GM23338 (cell line): ENCODE results near the gene CCDC110. TPM values are rescaled to one million over a fixed set of nuclear protein-coding genes. Genes with fewer than 3 reads are reported as not detected.
A peak's percentile ranks its signal among the peaks of the same experiment; 100 is the strongest.

ENCODE experiments used
- ATAC-seq: fragments of 200-7000 bp; cut with Tn5 transposase; 3 replicates; pipeline ENCODE4 v1.9.1; 2020
- DNase-seq: peaks from one replicate; pipeline ENCODE4 v3.0.0-alpha.2; 2015; ENCODE audit warnings: low spot score
- H2AFZ ChIP-seq: fragments of 200-600 bp; sonication (generic); 2 replicates; pipeline ENCODE4 v1.8.0; 2016; ENCODE audit warnings: antibody characterized with exemption, mild to moderate bottlenecking, moderate library complexity
- H3F3A ChIP-seq: fragments of 200-600 bp; sonication (generic); replicated peaks from 2 replicates; pipeline ENCODE4 v1.8.0; 2017; ENCODE audit warnings: antibody characterized with exemption, mixed run types, low read depth
- H3K27ac ChIP-seq: fragments of 200-600 bp; sonication (generic); 2 replicates; pipeline ENCODE4 v1.6.1; 2016; ENCODE audit warnings: low read depth
- H3K27me3 ChIP-seq: fragments of 200-600 bp; sonication (generic); 2 replicates; pipeline ENCODE4 v1.8.0; 2016; ENCODE audit warnings: mild to moderate bottlenecking, mixed run types, moderate library complexity; ENCODE audit not compliant: insufficient read depth
- H3K36me3 ChIP-seq: fragments of 200-600 bp; sonication (generic); 2 replicates; pipeline ENCODE4 v1.8.0; 2016; ENCODE audit warnings: mild to moderate bottlenecking; ENCODE audit not compliant: insufficient read depth
- H3K4me1 ChIP-seq: fragments of 200-600 bp; sonication (generic); 2 replicates; pipeline ENCODE4 v1.8.0; 2016; ENCODE audit warnings: mild to moderate bottlenecking, moderate library complexity; ENCODE audit not compliant: insufficient read depth
- H3K4me2 ChIP-seq: fragments of 200-600 bp; sonication (generic); 2 replicates; pipeline ENCODE4 v1.7.1; 2017; ENCODE audit warnings: mixed run types
- H3K4me3 ChIP-seq: fragments of 200-600 bp; sonication (generic); 2 replicates; pipeline ENCODE4 v1.6.1; 2016; ENCODE audit warnings: mixed run types
- H3K79me2 ChIP-seq: fragments of 200-600 bp; sonication (generic); replicated peaks from 2 replicates; pipeline ENCODE4 v1.8.0; 2017; ENCODE audit warnings: mild to moderate bottlenecking; ENCODE audit not compliant: insufficient read depth
- H3K9me2 ChIP-seq: fragments of 200-600 bp; sonication (generic); 2 replicates; pipeline ENCODE4 v1.8.0; 2017; ENCODE audit not compliant: insufficient read depth
- H4K20me1 ChIP-seq: fragments of 200-600 bp; sonication (generic); replicated peaks from 2 replicates; pipeline ENCODE4 v1.8.0; 2017; ENCODE audit warnings: mild to moderate bottlenecking; ENCODE audit not compliant: insufficient read depth
- H3K27ac Mint-ChIP-seq: 2 replicates; pipeline ENCODE4 v1.8.0; 2020; ENCODE audit warnings: inconsistent platforms, mild to moderate bottlenecking, moderate library complexity, mixed read lengths
- H3K27me3 Mint-ChIP-seq: 3 replicates; pipeline ENCODE4 v1.8.0; 2022; ENCODE audit warnings: low read depth, mild to moderate bottlenecking, moderate library complexity, mixed read lengths, inconsistent platforms; ENCODE audit not compliant: insufficient read depth, poor library complexity
- H3K36me3 Mint-ChIP-seq: 3 replicates; pipeline ENCODE4 v1.8.0; 2021; ENCODE audit warnings: low read depth, mild to moderate bottlenecking, inconsistent platforms, moderate library complexity, mixed read lengths
- H3K4me1 Mint-ChIP-seq: 3 replicates; pipeline ENCODE4 v1.8.0; 2020; ENCODE audit warnings: mild to moderate bottlenecking, inconsistent platforms, mixed read lengths
- H3K4me3 Mint-ChIP-seq: 3 replicates; pipeline ENCODE4 v1.8.0; 2021; ENCODE audit warnings: moderate library complexity, mild to moderate bottlenecking, inconsistent platforms, mixed read lengths
- H3K9me3 Mint-ChIP-seq: 3 replicates; pipeline ENCODE4 v1.8.0; 2020; ENCODE audit warnings: moderate library complexity, mild to moderate bottlenecking, inconsistent platforms, mixed read lengths
- EZH2phosphoT487 ChIP-seq: fragments of 200-600 bp; sonication (generic); IDR thresholded peaks from one replicate; pipeline ENCODE4 v1.8.1; 2018; ENCODE audit warnings: antibody characterized with exemption; ENCODE audit not compliant: unreplicated experiment
- ZNF114 ChIP-seq: fragments of 250-450 bp; sonication (Bioruptor Pico); IDR thresholded peaks from 2 replicates; pipeline ENCODE4 v1.5.0; 2020; ENCODE audit warnings: mild to moderate bottlenecking, moderate library complexity
- ZNF331 ChIP-seq: fragments of 250-450 bp; sonication (Bioruptor Pico); IDR thresholded peaks from 2 replicates; pipeline ENCODE4 v1.5.0; 2020; ENCODE audit warnings: low read depth, mild to moderate bottlenecking, moderate library complexity
- polyA plus RNA-seq: library from polyadenylated mRNA; unstranded; fragments of >200 nt; fragmentation: Nextera tagmentation; extraction: Ambion mirVana; gene quantifications from 2 replicates; pipeline ENCODE4 v1.2.1, GENCODE V29; 2016
- total RNA-seq: library from RNA; depleted of rRNA; stranded (reverse); fragments of >200 nt; shearing (Covaris generic); gene quantifications from 2 replicates; pipeline ENCODE4 v1.2.3, GENCODE V29; 2014
- TF ChIP-seq, protein P1 (sequence below): fragments of 250-450 bp; sonication (Bioruptor Pico); IDR thresholded peaks from 2 replicates; pipeline ENCODE4 v1.5.0; 2020; ENCODE audit warnings: mild to moderate bottlenecking, moderate library complexity
- TF ChIP-seq, protein P2 (sequence below), 2 experiments: fragments of 200-600 bp in 1 of 2; sonication (generic) in 1 of 2; conservative IDR thresholded peaks; 2 replicates each; pipeline versions ENCODE4 v1.5.1 to v1.6.1; 2016 to 2017; ENCODE audit warnings: antibody characterized with exemption in 2 of 2, low read depth in 2 of 2, mild to moderate bottlenecking in 2 of 2, moderate library complexity in 1 of 2

The CCDC110 gene
- total and polyA plus RNA-seq, 2 experiments from 2014 or later = 5.4 to 6.7 TPM

DNA sequence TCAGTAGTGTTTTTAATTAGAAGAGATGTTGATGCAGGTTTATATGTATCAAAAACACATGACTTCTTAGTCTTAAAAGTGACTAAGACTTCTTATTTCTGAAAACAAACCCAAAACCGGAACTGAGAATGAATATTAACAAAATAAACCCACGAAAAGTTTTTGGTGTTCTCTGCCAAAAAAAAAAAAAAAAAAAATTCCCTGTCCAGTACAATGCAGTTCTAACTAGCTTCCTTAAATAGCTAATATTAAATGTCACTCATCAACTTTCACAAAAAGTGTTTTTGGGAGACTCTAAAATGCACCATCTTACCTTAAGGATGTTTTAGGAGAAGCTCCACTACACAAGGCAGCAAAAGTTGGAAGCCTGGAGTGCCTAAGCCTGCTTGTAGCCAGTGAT, 72.9 kb downstream of the CCDC110 start (continued):
- TF ChIP-seq, protein P1, sequence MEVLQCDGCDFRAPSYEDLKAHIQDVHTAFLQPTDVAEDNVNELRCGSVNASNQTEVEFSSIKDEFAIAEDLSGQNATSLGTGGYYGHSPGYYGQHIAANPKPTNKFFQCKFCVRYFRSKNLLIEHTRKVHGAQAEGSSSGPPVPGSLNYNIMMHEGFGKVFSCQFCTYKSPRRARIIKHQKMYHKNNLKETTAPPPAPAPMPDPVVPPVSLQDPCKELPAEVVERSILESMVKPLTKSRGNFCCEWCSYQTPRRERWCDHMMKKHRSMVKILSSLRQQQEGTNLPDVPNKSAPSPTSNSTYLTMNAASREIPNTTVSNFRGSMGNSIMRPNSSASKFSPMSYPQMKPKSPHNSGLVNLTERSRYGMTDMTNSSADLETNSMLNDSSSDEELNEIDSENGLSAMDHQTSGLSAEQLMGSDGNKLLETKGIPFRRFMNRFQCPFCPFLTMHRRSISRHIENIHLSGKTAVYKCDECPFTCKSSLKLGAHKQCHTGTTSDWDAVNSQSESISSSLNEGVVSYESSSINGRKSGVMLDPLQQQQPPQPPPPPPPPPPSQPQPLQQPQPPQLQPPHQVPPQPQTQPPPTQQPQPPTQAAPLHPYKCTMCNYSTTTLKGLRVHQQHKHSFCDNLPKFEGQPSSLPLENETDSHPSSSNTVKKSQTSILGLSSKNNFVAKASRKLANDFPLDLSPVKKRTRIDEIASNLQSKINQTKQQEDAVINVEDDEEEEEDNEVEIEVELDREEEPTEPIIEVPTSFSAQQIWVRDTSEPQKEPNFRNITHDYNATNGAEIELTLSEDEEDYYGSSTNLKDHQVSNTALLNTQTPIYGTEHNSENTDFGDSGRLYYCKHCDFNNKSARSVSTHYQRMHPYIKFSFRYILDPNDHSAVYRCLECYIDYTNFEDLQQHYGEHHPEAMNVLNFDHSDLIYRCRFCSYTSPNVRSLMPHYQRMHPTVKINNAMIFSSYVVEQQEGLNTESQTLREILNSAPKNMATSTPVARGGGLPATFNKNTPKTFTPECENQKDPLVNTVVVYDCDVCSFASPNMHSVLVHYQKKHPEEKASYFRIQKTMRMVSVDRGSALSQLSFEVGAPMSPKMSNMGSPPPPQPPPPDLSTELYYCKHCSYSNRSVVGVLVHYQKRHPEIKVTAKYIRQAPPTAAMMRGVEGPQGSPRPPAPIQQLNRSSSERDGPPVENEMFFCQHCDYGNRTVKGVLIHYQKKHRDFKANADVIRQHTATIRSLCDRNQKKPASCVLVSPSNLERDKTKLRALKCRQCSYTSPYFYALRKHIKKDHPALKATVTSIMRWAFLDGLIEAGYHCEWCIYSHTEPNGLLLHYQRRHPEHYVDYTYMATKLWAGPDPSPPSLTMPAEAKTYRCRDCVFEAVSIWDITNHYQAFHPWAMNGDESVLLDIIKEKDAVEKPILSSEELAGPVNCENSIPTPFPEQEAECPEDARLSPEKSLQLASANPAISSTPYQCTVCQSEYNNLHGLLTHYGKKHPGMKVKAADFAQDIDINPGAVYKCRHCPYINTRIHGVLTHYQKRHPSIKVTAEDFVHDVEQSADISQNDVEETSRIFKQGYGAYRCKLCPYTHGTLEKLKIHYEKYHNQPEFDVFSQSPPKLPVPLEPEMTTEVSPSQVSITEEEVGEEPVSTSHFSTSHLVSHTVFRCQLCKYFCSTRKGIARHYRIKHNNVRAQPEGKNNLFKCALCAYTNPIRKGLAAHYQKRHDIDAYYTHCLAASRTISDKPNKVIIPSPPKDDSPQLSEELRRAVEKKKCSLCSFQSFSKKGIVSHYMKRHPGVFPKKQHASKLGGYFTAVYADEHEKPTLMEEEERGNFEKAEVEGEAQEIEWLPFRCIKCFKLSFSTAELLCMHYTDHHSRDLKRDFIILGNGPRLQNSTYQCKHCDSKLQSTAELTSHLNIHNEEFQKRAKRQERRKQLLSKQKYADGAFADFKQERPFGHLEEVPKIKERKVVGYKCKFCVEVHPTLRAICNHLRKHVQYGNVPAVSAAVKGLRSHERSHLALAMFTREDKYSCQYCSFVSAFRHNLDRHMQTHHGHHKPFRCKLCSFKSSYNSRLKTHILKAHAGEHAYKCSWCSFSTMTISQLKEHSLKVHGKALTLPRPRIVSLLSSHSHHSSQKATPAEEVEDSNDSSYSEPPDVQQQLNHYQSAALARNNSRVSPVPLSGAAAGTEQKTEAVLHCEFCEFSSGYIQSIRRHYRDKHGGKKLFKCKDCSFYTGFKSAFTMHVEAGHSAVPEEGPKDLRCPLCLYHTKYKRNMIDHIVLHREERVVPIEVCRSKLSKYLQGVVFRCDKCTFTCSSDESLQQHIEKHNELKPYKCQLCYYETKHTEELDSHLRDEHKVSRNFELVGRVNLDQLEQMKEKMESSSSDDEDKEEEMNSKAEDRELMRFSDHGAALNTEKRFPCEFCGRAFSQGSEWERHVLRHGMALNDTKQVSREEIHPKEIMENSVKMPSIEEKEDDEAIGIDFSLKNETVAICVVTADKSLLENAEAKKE (CRISPR knock-in tag) = no peak
- TF ChIP-seq ZNF114 (CRISPR knock-in tag) (no peak), ZNF331 (CRISPR knock-in tag) (no peak), EZH2phosphoT487 (no peak)
- TF ChIP-seq, protein P2, sequence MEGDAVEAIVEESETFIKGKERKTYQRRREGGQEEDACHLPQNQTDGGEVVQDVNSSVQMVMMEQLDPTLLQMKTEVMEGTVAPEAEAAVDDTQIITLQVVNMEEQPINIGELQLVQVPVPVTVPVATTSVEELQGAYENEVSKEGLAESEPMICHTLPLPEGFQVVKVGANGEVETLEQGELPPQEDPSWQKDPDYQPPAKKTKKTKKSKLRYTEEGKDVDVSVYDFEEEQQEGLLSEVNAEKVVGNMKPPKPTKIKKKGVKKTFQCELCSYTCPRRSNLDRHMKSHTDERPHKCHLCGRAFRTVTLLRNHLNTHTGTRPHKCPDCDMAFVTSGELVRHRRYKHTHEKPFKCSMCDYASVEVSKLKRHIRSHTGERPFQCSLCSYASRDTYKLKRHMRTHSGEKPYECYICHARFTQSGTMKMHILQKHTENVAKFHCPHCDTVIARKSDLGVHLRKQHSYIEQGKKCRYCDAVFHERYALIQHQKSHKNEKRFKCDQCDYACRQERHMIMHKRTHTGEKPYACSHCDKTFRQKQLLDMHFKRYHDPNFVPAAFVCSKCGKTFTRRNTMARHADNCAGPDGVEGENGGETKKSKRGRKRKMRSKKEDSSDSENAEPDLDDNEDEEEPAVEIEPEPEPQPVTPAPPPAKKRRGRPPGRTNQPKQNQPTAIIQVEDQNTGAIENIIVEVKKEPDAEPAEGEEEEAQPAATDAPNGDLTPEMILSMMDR (conservative IDR thresholded peaks at IDR 0.05; ENCODE audit: low read depth in 2 of 2) = no peak

DNA sequence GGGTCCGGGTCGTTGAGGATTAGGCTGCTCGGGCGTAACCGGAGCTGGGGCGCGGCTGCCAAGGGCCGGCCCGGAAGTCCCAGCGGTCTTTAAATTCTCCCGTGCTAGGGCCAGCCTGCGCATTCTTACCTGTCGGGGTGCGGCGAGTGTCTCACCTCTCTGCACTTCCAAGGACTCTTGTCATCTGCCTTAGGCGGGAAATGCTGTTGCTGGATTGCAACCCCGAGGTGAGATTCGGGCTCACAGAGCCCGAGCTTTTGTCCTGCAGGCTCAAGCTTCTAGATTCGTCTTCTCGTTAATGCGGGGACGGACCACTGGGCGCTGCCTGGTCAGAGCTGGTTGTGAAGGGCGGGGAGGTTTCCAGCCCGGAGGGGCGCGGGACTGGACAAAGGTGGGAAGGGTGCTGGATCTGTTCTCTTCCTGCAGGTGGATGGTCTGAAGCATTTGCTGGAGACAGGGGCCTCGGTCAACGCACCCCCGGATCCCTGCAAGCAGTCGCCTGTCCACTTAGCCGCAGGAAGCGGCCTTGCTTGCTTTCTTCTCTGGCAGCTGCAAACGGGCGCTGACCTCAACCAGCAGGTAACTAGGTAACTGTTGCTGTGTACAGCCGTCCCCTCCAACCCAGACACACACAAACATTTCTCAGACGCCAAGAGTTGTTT, 74.7 kb downstream of the CCDC110 start, which contains the start of gene ANKRD37:
Gene ANKRD37, plus strand, starts transcription at position 118 of the 662 bp plus-strand sequence. Its CDS starts 83 bp downstream, at position 201.
- peaks cover 5% of the 10 kb centered on the region; the same call in 2 of the 3 replicates for H3K9me3 Mint-ChIP-seq
- peak; percentile 93 for DNase-seq
- Histone ChIP-seq H3K4me1 (no peaks in the 10 kb centered on the region; the same call in 1 of the 2 replicates), H3K27ac (peak within 1 kb of the TSS; percentile 64; the same call in 1 of the 2 replicates), H4K20me1 (no peaks in the 10 kb centered on the region), H3K4me3 (peak within 1 kb of the TSS; percentile 71), H3K36me3 (no peaks in the 10 kb centered on the region), H3K9me2 (no peaks in the 10 kb centered on the region), H3K79me2 (no peaks in the 10 kb centered on the region), H3K27me3 (peaks cover 9% of the 10 kb centered on the region), H2AFZ (peak within 1 kb of the TSS; percentile 88), H3K4me2 (peak within 1 kb of the TSS; percentile 94), H3F3A (peaks cover 4% of the 10 kb centered on the region; the same call in 1 of the 2 replicates)
- peak; percentile 44 for ATAC-seq
- peak within 1 kb of the TSS; percentile 83 for H3K4me3 Mint-ChIP-seq
- peaks cover 2% of the 10 kb centered on the region for H3K27me3 Mint-ChIP-seq
- H3K27ac Mint-ChIP-seq = peak within 1 kb of the TSS; percentile 91
- H3K4me1 Mint-ChIP-seq = peaks cover 11% of the 10 kb centered on the region
- peaks cover 4% of the 10 kb centered on the region; the same call in 1 of the 3 replicates for H3K36me3 Mint-ChIP-seq
- TF ChIP-seq, protein P2 (conservative IDR thresholded peaks at IDR 0.05; ENCODE audit: low read depth in 2 of 2) = 0 out of 4 replicates have a peak, but pooled peaks of 1 of the 2 experiments have one; percentile 10
